Mesenteric fat pad (tissue), 1 donor: ENCODE measurements around the gene P4HA3. TPM values are rescaled to one million over a fixed set of nuclear protein-coding genes. Genes with fewer than 3 reads are reported as not detected.
"Not testable (repeated sequence)": the region's sequence is repeated elsewhere in the genome, so short reads cannot be mapped to it uniquely, and the experiment has no call there.

Experiments
- DNase-seq: peaks from one replicate; pipeline ENCODE4 v3.0.0-alpha.2; 2020; ENCODE audit warnings: low spot score
- long read RNA-seq: library from polyadenylated mRNA; unstranded; transcript quantifications from one replicate; pipeline ENCODE4 v2.0.0, GENCODE V29; 2020
- total RNA-seq: library from RNA; stranded (reverse); fragmentation: NEBNext Ultra II Directional; extraction: Animal tissue kit (Norgen Biotek cat#: 25700); gene quantifications from one replicate; pipeline ENCODE4 v1.2.1, GENCODE V29; 2021
- donor health status: DM: yes; HTN: yes; CAD: no.

Gene P4HA3
- 1.0 TPM for total RNA-seq
- long read RNA-seq, transcript P4HA3-201 (13 exons, 2,274 nt), result major isoform, 8 of 21 reads
- long read RNA-seq, partial matches to known transcripts, result 0 of 21 reads
- long read RNA-seq, other reads (novel, unspliced or antisense), result 13 of 21 reads

DNA sequence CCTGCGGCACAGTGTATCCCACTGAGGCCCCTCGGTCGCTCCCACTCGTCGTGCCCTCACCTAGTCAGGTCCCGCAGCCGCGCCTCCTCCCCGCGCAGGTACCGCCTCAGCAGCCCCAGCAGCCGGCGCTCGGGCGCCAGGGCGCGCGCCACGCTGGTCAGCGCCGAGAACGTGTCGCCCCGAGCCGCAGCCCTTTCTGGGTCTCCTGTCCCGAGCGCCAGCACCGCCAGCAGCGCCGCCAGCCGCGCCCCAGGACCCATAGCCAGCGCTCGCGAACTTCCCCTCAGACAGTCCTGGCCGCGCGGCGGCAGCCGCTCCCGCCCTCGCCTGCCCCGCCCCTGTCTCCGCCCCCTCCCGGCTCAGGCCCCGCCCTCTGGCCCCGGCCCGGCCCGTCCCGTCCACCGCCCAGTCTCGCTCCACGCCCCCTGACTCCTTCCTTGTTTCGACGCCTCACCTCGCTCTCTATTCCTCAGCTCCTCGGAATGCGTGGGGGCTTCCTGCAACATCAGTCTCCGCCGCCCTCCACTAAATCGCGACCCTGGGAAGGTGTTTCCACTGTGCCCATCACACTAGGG lies at the start of gene P4HA3:
Gene P4HA3 (minus strand): TSS at position 289 of the 575 bp plus-strand sequence. CDS start 29 bp downstream, at position 260.
- peak; percentile 93 for DNase-seq

DNA sequence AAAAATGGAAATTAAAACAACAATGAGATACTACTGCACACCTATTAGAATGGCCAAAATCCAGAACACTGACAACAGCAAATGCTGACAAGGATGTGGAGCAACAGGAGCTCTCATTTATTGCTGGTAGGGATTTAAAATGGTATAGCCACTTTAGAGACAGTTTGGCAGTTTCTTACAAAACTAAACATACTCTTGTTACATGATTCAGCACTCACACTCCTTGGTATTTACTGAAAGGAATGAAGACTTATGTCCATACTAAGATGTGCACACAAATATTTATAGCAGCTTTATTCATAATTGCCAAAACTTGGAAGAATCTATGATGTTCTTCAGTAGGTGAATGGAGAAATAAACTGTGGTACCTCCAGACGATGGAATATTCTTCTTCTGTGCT lies 46.0 kb upstream of the P4HA3 start:
- DNase-seq, result no peak

DNA sequence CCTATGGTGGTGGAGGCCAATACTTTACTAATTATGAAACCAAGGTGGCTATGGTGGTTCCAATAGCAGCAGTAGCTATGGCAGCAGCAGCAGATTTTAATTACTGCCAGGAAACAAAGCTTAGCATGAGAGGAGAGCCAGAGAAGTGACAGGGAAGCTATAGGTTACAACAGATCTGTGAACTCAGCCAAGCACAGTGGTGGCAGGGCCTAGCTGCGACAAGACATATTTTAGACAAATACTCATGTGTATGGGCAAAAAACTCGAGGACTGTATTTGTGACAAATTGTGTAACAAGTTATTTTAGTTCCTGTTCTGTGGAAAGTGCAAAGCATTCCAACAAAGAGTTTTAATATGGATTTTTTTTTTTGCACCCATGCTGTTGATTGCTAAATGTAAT lies 44.2 kb upstream of the P4HA3 start:
- no peak for DNase-seq

DNA sequence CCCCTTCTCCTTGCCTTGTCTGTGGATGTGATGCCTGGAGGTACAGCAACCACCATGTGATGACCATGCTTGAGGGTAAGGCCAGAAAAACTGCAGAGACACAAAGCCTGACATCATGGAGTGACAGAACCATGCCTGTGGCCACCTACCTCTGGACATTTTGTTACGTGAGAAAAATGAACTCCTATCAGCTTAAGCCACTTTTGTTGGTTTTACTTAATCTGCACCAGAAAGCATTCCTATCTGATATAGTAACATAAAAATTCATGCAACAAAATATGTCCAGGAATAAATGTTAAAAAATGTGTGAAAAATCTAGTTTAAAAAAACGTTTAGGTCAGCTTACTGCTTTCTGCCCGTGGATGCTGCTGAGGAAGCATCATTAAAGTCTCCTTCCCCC lies 42.6 kb upstream of the P4HA3 start:
- no peak for DNase-seq

DNA sequence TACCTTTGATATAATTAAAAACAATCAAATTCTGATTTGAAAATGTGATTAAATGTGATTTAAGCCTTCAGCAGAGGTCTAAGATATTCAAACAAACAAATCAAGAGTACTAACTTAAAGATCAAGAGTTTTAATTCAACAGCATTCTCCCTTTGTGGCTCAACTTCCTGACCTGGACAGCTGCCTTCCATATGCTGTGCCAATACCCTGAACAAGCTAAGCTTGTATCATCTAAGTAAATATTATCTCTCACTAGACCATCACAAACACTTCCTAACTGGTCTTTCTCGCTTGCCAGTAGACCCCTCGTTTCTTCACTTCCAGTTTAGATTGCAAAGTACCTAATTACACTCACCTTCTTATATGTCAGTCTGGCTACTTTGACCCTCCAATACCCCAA lies 35.9 kb upstream of the P4HA3 start:
- no peak for DNase-seq

DNA sequence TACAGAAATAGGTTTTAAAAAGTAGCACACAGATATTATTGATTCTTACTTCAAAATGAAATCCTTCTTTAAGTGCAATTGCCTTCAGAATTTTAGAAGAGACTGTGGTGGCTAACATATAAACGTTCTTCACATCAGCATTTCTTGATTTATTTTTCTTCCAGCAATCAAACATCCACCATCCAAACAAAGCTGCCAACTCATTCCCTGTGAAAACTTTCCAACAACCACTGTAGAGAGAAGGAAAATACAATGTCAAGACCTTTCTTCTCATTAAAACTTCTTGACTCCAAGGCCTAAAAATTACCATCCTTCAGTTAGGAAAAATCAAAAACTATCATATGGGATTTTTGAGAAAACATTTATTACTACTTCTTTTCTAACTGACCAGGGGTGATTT lies 34.0 kb upstream of the P4HA3 start:
- DNase-seq, result no peak

DNA sequence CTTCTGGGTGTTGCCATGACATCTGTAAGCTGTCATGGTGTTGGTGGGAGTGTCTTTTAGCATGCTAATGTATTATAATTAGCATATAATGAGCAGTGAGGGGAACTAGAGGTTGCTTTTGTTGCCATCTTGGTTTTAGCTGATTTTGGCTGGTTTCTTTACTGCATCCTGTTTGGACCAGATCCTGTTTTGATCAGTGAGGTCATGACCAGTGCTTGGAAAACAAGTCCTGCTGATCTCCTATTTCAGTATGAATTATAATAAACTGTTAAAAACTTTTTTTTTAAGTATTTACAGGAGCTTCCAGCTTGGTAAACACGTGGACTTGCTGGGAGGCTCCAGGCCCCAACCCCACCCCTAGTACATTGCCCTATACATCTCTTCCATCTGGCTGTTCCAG lies 30.5 kb upstream of the P4HA3 start:
- DNase-seq, result no peak

DNA sequence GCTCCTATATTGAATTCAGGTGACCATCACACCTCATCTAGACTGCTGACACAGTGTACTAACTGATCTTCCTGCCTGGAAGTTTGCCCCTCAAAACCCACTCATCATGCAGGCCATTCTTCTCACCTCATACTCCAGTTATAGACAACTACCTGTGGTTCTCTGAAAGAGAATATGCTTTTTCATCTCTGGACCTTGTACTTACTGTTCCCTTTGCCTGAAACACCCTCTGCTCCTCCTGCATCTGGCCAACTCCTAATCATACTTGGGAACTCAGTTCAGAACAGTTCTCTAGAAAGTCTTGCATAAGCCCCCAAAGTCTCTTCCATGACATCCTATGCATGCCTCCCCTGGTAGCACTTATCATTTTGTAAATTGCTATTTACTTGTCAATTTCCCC lies 28.2 kb upstream of the P4HA3 start:
- no peak for DNase-seq

DNA sequence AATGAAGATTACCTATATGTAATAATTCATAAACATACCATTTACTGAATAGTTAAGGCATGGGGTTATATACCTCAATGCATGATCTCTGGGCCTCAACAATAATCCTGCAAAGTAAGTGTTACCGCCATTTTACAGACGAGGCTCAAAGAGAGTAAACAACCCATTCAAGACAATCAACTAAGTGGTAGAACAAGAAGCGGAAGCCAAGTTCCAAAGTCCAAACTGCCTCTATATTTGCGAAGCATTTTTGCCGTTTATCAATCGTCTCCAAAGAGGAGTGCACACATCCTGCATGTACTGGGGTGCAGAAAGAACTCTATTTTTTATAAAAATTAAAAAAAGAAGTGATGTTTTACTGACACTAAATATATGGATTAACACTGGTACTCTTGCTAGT lies 27.5 kb upstream of the P4HA3 start:
- DNase-seq, result no peak

DNA sequence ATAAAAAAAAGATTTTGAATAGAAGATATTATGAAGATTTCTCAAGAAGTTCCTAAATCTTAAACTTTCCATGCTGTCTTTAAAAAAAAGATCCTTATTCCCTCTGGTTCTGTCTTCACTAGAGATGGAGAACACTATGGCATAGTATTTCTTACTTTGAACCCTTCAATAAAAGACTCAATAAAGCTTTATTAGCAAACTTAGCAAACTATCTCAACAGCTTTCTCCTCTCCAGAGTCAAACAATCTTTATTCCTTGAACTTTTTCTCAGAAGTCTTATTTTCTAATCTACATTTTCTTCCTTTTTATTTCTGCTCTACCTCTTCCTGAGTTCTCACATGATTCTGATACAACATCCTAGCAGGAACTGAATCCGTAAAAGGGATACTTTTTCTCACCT lies 21.8 kb upstream of the P4HA3 start:
- DNase-seq, result no peak

DNA sequence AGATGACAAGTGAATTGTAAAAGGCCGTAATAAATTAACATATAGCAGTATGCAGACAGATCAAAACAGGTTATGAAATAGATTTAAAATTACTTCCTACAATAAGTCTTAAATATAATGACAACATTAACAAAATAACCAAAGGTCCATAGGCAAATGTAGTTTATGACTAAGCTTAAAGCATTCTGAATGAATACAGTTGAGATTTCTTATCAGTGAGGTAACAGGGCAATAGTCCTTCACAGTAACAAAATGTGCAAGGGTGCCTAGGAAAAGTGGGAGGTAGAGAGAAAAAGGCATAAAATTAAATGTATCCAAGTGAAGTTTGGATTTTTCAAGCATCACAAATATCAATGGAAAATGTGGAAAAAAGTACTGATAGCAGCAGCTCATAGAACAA lies 20.9 kb upstream of the P4HA3 start:
- DNase-seq, result no peak

DNA sequence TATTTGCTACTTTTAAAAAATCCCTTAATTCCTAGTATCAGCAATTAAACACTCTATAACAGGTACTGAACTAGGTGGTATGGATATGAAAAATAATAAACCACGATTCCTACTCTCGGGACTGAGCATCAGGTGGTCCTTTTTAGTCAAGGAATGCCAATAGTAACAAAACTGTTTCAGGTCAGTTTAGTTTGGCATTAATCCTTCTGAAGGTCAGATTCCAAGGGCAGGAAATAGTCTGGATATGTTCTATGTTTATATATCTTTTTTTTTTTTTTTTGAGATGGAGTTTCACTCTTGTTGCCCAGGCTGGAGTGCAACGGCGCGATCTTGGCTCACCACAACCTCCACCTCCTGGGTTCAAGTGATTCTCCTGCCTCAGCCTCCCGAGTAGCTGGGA lies 19.6 kb upstream of the P4HA3 start:
- DNase-seq, result not testable (repeated sequence)

DNA sequence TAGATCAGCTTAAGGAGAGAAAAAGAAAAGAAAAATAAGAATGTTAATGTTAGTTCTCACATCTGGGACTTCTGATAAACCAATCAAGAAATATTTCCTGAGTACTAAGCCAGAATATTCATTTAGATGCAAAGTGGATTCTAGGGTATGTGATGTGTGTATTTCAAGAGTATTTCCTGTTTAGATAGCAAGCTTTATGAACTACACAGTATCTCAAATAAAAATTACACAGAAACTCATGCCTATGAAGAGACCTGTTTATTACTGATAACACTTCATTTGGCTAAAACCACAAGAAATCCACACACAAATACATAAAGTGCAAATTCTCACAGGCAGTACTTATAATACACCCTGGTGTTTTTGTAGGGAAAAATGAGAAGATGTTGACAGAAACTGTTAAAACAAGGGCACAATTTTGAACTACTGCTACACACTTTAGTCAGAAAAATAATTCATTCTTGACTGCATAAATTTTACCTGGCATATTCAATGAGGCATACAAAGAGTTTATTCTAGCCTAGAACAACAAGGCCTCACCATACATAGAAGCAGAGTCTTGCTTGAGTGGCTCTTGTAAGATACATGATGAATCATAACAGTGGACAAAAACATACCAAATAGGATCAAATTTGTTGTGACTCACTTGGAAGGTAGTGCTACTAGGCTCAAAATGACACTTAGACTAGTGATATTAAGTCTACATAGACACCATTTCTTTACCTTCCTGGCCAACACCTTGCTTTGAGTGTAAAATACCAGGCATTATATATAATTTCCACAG lies 18.8 kb upstream of the P4HA3 start:
- no peak for DNase-seq

DNA sequence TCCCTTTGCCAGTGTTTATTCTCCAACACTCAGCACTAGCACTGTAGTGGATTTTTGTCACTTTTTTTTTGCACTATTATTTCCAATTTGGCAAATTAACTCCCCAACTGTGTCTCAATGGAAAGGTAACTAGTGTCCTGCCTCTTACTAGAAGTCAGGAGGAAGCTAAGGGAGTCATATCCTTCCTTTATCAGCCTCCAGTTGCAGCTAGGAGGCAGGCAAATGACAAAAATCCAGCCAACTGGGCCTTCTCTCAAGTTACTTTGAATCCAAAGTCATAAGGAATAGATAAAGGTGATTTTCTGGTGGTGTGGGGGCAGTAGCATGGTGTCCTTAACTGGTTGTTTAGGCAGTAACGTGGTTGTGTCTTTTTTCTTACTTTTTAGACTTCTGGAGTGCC lies 15.6 kb upstream of the P4HA3 start:
- DNase-seq, result no peak

DNA sequence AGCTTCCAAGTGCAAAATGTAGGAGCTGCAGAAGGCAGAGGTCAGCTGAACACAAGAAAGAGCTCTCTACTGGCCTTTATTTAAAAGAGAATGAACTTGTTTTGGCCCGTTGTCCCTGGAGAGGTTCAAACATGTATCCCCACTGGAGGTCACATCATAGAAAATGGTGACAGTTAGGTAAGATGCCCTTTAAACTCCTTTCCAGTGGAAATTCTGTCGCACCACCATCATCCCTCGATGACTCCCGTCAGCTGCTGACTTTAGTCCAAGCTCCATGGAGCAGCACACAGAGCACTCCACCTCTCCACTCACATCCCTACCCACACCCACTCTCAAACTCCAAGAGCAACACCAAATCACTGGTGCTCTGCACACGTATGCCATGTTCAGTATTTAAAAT lies 15.2 kb upstream of the P4HA3 start:
- no peak for DNase-seq

DNA sequence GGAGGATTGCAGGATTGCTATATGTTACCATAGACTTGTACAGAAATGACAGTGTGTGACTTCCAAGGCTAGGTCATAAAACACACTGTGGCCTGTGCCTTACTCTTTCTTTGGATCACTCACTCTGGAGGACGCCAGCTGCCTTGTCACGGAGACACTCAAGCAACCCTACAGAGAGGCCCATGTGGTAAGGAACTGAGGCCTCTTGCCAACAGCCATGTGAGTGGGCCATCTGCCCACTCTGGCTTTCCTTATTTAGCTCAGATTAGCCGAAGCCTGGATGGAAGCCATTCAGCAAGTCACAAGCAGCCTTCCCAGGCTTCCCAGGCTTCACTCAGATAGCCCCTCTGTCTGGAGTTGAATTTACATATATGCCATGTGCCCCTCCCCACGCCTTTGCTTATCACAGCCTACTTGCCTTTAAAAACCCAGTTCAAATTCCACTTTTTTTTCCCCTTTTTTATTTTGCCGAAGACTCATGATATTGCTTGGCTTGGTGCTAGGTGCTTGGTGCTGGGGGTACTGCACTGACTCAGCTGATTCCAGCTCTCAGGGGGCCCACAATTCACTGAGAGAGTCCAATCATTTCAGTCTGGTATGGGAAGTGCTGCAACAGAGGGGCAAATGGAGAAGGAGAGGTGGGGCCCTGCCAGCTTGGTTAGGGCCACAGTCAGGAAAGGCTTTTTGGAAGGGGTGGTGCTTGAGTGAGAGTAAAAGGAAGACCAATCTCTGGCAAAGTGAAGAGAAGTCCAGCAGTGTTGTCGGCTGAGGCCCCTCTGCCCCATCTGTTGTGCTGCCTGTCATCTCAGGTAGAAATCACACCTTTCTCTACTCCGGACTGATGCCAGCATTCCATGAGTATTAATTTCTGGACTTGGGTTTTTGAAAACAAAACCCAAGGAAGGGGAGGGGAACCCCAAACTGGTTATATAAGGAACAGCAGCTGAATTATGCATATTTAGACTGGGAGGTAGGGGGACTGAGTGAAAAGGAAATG lies 14.5 kb upstream of the P4HA3 start:
- no peak for DNase-seq

DNA sequence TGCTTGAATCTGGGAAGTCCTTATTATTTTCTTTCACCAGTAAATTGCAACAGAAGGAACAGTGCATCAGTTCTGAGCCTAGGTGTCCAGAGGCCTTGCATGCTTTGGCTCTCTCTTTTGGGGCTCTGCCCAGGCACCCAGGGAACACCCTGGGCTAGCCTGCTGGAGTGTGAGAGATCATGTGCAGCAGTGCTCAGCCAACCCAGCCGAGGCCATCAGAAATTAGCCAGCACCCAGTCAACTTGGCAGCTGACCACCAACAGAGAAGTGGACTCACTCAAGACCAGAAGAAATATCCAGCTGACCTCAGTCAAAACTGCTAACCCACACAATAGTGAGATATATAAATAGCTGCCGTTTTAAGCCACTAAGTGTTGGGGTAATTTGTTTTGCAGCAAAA lies 11.2 kb upstream of the P4HA3 start:
- DNase-seq, result no peak

DNA sequence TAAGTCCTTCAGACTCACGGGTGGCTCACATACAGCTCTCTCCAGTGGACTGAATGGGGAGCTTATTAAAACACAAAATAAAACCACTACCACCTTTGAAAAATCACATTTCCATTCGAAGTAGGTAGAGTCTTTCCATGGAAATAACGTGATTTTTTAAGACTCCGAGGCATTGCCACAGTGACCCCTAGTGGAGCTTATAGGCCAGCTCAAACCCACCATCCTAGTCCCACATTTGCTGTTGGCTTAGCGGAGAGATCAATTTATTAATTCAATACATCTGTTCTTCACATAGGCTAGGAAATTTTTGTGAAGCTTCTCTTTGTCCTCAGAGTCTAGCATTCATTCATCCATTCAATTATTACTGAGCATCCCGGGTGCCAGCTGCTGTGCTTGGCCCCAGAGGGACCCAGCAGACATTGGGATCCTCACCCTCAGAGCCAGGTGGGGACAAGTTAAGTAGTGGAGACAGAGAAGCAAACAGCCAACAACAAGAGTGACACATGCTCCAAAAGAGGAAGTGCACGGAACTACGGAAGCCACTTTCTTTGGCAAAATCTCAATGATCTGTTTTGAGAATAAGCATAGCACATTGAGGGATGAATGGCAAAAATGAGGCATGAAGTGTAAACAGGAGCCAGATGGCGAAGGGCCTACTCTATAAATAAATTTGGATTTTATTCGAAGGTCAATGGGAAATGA lies 10.2 kb upstream of the P4HA3 start:
- DNase-seq, result no peak

DNA sequence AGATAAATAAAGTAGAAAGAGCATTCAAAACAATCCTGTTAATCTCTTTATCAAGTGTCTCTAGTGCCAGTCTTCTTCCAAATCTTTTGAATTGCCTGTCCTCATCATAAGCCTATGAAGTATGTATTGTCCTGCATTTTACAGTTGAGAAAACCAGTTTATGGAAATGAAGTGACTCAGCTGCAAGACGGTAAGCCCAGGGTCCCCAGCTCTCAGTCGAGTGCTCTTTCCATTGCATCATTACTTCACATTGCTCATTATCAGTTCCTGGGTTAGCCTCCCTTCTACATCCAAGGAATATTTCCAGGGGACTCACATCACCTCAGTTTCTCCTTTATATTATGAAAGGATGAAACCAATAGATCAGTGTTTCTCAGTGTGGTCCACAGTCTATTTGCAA lies 9.1 kb upstream of the P4HA3 start:
- DNase-seq, result no peak

DNA sequence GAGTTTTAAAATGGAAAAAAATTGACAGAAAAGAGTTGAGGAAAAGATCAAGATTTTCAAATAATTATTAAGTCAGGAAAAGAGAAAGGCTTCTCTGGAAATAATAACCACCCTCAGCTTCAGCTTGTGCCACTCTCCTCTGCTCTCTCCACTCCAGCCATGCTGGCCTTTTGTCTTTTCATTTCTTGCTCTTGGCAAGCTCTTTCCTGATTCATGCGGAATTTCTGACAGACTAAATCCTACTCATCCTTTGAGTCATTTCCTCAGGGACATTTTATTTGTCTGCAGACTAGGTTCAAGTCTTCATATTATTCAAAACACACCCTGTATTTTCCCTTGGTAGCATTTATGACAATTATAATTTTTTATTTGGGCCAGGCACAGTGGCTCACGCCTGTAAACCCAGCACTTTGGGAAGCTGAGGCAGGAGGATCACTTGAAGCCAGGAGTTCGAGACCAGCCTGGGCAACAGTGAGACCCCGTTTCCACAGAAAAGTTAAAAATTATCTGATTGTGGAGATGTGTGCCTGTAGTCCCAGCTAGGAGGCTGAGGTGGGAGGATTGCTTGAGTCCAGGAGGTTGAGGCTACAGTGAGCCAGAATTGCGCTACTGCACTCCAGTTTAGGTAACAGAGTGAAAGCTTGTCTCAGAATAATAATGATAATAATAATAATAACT lies 7.8 kb upstream of the P4HA3 start:
- no peak for DNase-seq
